ENCODE results near the gene BMP7.

GRCh38 chr20:57181639-57182038, 84.8 kb downstream of the BMP7 start:
- TF ChIP-seq ZNF239 (tag by site-specific recombination; IDR thresholded peaks at IDR 0.05) (no peak), ZNF350 (tag by site-specific recombination; IDR thresholded peaks at IDR 0.05) (no peak), ZNF571 (tag by site-specific recombination; IDR thresholded peaks at IDR 0.05) (no peak), YY1 (tag by site-specific recombination; IDR thresholded peaks at IDR 0.05) (no peak), ZNF768 (tag by site-specific recombination; IDR thresholded peaks at IDR 0.05) (no peak), ZNF654 (tag by site-specific recombination; IDR thresholded peaks at IDR 0.05; ENCODE audit: low read depth) (no peak), ZNF23 (tag by site-specific recombination; IDR thresholded peaks at IDR 0.05; ENCODE audit: borderline replicate concordance) (no peak), ZNF221 (tag by site-specific recombination; IDR thresholded peaks at IDR 0.05; ENCODE audit: borderline replicate concordance) (no peak)
- TF ChIP-seq, protein P1, sequence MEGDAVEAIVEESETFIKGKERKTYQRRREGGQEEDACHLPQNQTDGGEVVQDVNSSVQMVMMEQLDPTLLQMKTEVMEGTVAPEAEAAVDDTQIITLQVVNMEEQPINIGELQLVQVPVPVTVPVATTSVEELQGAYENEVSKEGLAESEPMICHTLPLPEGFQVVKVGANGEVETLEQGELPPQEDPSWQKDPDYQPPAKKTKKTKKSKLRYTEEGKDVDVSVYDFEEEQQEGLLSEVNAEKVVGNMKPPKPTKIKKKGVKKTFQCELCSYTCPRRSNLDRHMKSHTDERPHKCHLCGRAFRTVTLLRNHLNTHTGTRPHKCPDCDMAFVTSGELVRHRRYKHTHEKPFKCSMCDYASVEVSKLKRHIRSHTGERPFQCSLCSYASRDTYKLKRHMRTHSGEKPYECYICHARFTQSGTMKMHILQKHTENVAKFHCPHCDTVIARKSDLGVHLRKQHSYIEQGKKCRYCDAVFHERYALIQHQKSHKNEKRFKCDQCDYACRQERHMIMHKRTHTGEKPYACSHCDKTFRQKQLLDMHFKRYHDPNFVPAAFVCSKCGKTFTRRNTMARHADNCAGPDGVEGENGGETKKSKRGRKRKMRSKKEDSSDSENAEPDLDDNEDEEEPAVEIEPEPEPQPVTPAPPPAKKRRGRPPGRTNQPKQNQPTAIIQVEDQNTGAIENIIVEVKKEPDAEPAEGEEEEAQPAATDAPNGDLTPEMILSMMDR (tag by site-specific recombination; IDR thresholded peaks at IDR 0.05) = no peak
- TF ChIP-seq, protein P2, sequence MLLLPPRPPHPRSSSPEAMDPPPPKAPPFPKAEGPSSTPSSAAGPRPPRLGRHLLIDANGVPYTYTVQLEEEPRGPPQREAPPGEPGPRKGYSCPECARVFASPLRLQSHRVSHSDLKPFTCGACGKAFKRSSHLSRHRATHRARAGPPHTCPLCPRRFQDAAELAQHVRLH (tag by site-specific recombination; IDR thresholded peaks at IDR 0.05) = no peak
- TF ChIP-seq, protein P3, sequence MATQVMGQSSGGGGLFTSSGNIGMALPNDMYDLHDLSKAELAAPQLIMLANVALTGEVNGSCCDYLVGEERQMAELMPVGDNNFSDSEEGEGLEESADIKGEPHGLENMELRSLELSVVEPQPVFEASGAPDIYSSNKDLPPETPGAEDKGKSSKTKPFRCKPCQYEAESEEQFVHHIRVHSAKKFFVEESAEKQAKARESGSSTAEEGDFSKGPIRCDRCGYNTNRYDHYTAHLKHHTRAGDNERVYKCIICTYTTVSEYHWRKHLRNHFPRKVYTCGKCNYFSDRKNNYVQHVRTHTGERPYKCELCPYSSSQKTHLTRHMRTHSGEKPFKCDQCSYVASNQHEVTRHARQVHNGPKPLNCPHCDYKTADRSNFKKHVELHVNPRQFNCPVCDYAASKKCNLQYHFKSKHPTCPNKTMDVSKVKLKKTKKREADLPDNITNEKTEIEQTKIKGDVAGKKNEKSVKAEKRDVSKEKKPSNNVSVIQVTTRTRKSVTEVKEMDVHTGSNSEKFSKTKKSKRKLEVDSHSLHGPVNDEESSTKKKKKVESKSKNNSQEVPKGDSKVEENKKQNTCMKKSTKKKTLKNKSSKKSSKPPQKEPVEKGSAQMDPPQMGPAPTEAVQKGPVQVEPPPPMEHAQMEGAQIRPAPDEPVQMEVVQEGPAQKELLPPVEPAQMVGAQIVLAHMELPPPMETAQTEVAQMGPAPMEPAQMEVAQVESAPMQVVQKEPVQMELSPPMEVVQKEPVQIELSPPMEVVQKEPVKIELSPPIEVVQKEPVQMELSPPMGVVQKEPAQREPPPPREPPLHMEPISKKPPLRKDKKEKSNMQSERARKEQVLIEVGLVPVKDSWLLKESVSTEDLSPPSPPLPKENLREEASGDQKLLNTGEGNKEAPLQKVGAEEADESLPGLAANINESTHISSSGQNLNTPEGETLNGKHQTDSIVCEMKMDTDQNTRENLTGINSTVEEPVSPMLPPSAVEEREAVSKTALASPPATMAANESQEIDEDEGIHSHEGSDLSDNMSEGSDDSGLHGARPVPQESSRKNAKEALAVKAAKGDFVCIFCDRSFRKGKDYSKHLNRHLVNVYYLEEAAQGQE (tag by site-specific recombination; IDR thresholded peaks at IDR 0.05) = no peak
